ENCODE measurements around the gene CLRN1.

Gene CLRN1

DNA sequence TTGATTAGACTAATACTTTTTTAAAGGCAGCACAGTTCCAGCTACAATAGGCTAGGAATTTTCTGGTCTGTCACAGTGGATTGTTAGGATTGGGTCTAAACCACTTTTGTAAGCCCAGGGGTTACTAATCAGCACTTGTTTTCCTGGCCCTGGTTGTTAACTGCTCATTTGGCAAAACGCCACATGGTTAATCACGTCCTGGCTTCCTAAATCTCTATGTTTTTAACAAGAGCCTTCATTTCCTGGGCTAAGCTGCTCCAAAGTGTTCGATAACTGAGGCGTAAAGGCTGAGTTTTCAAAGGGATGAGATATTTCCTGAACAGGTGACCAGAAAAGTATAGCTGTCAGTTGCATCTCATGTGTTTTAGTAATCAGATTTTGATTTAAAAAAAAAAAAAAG, 38.9 kb upstream of the CLRN1 start:
- DNase-seq (ENCODE audit: low read depth): no peak
- TF ChIP-seq, protein P1, sequence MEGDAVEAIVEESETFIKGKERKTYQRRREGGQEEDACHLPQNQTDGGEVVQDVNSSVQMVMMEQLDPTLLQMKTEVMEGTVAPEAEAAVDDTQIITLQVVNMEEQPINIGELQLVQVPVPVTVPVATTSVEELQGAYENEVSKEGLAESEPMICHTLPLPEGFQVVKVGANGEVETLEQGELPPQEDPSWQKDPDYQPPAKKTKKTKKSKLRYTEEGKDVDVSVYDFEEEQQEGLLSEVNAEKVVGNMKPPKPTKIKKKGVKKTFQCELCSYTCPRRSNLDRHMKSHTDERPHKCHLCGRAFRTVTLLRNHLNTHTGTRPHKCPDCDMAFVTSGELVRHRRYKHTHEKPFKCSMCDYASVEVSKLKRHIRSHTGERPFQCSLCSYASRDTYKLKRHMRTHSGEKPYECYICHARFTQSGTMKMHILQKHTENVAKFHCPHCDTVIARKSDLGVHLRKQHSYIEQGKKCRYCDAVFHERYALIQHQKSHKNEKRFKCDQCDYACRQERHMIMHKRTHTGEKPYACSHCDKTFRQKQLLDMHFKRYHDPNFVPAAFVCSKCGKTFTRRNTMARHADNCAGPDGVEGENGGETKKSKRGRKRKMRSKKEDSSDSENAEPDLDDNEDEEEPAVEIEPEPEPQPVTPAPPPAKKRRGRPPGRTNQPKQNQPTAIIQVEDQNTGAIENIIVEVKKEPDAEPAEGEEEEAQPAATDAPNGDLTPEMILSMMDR (IDR thresholded peaks at IDR 0.05; ENCODE audit: insufficient read depth, low read depth, low read length, missing control alignments): no peak
- H3K4me3 ChIP-seq (ENCODE audit: low read depth, low read length): no peak overlapping the region

DNA sequence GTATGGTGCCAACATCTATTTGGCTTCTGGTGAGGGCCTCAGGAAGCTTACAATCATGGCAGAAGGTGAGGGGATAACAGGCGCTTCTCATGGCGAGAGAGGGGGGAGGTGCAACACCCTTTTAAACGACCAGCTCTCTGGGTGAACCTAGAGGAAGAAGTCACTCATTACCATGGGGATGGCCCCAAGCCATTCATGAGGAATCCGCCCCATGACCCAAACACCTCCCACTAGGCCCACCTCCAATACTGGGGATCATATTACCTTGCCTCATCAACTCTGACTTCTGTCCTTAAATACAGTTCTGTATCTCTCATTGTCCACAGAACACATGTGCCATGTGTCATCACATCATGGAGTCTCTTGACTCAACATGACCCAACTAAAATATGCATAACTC, 37.5 kb upstream of the CLRN1 start:
- no peak overlapping the region for H3K4me3 ChIP-seq (ENCODE audit: low read depth, low read length)
- TF ChIP-seq, protein P1 (IDR thresholded peaks at IDR 0.05; ENCODE audit: insufficient read depth, low read depth, low read length, missing control alignments): no peak
- no peak for DNase-seq (ENCODE audit: low read depth)

DNA sequence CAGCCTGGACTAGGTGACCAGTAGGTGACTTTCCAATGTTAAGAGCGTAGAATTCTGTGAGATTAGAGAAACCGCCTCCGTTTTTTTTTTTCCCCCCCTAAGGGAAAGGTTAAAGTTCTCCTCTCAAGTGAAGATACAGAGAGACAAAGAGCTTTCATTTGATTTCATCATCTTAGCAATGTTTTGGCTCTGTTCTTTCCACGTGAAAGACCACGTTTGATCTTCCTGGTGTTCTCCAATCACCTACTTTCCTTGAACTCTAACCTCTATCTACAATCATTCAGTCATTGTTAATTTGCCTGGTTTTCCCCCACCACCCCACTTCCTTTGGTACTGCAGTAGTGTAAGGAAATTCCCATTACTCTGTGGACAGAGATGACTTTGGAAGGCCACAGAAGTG, 36.9 kb upstream of the CLRN1 start:
- TF ChIP-seq, protein P1 (IDR thresholded peaks at IDR 0.05; ENCODE audit: insufficient read depth, low read depth, low read length, missing control alignments): no peak
- no peak overlapping the region for H3K4me3 ChIP-seq (ENCODE audit: low read depth, low read length)
- DNase-seq (ENCODE audit: low read depth): no peak

DNA sequence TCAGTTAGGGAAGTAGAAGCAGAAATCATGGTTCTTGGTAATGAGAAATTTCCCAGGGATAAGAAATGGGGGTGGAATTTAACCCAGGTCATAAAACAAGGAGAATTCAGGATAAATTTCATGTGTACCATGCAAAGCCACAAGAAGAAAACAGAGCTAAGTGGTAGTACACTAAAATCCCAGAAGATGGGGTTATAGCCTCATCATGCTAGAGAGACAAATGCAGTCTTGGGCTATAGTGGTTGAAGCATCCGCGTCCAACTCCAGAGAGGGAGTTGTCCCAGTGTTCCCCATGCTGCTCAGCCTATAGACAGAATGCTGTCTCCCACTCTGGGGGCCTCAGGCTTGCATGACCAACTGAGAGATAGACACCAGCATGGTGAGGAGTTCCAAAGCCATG, 36.2 kb upstream of the CLRN1 start:
- H3K4me3 ChIP-seq (ENCODE audit: low read depth, low read length): no peak overlapping the region
- no peak for DNase-seq (ENCODE audit: low read depth)
- TF ChIP-seq, protein P1 (IDR thresholded peaks at IDR 0.05; ENCODE audit: insufficient read depth, low read depth, low read length, missing control alignments): no peak

DNA sequence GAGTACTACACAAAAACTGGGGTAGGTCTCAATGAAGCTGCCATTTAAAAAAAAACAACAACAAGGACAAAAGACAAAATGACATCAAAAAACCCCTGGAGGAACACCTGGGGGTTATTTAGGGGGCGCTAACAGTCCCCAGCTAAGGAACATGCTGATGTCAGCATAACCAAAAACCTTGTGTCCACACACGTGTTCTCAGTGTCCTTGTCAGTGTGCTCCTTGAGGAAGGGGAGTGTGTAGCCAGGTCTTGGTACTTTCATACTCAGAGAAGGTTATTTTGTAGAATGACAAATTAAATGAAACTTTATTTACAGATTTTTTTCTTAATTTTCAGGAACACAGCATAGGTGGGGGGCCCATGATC, 31.2 kb upstream of the CLRN1 start:
- TF ChIP-seq, protein P1 (IDR thresholded peaks at IDR 0.05; ENCODE audit: insufficient read depth, low read depth, low read length, missing control alignments): no peak

DNA sequence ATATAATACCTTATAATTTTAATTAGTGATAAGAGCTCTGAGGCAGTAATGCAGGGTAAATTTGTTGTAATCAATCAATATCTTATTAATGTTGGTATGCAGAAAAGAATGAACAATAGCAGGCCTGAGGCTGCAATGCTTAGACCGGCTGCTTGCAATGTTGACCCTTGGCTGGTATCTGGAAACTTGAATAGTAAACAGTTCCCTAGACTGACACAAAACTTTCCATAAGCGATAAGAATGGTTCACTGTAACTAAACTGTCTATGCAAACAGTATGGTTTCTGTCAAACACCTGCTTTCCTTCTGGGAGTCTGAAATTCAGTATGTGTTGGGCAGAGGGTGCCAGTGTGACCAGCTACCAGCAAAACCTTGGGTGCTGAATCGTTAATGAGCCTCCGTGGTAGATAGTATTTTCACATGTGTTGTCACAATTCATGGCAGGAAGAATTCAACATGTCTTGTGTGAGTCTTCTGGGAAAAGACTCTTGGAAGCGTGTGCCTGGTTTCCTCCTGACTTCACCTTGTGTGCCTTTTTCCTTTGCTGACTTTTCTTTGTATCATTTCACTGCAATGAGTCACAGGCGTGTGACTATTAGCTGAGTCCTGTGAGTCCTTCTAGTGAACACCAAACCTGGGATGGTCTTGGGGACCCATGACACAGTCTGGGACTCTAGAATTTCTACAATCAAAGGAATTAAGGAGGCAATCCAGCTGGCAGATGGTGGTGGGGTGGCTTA, 30.7 kb upstream of the CLRN1 start:
- no peak for DNase-seq (ENCODE audit: low read depth)
- H3K4me3 ChIP-seq (ENCODE audit: low read depth, low read length): no peak overlapping the region
- TF ChIP-seq, protein P1 (IDR thresholded peaks at IDR 0.05; ENCODE audit: insufficient read depth, low read depth, low read length, missing control alignments): no peak

More for the DNA sequence above, 31.2 kb upstream of the CLRN1 start:
- no peak for DNase-seq (ENCODE audit: low read depth)
- H3K4me3 ChIP-seq (ENCODE audit: low read depth, low read length): no peak overlapping the region
